IPS-NIHi11 (cell line): Measurements from ENCODE around the gene BPIFA1.

ENCODE experiments used
- DNase-seq: peaks from one replicate; pipeline ENCODE4 v3.0.0; 2012; ENCODE audit warnings: mixed read lengths, low spot score

BPIFA1 gene

DNA sequence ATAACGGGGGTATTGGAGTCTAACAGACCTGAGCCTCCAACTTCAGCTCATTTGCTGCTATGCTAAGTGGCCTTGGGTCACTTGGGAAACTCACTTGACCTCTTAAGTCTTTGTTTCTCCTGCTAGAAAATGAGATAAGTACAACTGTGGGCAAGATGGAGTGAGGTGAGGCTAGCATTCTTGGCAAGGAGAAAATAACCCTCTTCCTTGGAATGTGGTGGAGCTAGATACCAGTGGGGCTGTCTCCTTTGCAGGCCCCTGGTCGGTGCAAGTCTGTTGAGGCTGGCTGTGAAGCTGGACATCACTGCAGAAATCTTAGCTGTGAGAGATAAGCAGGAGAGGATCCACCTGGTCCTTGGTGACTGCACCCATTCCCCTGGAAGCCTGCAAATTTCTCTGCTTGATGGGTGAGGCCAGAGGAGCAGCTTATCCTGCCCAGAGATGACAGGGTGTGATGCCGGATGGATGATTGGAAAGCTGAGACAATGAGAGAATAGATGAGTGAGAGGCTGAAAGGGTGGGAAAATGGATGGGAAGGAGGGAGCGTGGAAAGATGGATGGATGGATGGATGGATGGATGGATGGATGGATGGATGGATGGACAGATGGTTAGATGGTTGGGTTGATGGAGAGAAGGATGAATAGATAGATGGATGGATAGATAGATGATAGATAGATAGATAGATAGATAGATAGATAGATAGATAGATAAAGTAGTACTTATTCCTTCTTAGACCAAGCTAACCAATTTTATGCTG is 4.4 kb downstream of the BPIFA1 start:
- DNase-seq = no peak

DNA sequence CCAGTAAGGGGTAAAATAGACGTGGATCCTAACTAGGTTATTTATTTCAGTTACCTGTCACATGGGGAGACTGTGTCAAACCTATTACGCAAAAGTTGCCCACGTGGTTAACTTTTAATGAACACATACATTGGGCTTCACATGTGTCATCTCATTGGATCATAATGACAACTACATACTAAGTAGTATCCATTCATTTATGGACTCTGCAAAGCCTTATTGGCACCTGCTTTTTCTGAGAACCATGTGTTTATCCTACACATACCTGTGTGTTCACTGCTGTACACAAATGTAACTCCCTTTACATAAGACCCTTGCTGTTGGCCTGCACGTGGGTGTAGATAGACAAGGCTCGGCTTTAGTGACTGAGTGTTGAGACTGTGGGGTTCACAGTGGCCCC is 5.1 kb downstream of the BPIFA1 start:
- no peak for DNase-seq

DNA sequence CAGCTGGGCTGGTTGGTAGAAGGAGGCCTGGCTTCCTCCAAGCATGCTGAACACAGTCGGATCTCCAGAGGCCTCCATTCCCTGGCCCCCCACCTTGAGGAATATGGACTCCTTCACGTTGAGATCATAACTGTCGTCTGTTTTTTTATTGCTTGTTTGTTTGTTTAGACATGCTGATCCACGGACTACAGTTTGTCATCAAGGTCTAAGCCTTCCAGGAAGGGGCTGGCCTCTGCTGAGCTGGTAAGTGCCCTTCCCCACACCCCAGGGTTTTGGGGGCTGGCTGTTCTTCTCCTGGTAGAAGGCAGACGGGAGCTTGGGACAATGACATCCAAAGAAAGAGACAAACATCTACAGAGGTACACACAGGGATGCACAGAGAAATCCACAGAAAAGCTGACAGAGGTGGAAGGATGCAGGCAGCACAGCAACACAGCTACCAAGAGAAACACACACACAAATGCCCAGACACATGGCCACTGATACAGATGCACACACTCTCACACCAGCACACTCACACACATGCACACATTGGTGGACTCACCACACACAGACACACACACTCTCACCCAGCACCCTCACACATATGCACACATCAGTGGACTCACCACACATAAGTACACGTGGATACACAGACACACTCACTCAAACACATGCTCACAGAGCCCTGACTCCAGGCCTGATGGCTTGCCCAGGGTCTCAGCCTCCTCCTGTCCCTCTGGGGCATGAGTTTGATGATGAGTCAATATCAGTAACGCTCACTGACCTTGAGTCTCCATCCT is 6.7 kb downstream of the BPIFA1 start:
- DNase-seq = no peak

DNA sequence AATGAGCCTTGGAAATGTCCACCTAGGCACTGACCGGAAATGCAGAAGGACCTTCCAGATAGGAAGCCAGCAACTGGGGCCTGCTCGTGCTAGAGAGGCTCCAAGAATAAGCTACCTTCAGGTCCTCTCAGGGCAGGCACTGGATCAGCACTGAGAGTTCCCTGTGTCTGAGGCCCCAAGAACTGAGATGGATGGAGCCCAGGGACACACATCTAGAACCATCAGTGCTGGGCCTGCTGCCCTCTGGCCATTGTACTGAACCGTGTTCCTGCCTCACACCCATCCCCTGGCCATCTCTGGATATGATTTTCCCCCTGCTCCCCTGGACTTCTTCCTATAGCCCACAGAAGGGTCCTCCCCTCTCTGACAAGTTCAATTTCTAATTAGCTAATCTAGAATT is 10.3 kb downstream of the BPIFA1 start:
- no peak for DNase-seq

DNA sequence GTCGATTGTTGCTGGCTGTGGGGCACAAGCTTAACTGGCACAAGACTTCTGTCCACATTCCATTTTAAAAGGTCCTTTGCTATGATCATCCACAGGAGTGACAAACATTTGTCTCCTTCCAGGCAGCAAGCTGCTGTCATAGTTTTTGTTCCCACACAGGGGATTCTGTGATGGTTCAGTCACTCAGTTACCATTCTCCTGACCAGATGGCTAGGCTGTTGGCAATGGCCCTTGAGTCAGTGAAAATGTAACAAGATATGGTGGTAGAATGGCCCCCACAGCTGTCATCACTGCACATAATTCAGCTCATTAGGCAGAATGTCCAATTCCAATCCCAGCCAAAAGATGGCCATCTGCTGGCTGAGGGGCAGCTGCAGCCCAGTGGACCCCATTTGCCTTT is 13.7 kb downstream of the BPIFA1 start:
- DNase-seq = no peak

DNA sequence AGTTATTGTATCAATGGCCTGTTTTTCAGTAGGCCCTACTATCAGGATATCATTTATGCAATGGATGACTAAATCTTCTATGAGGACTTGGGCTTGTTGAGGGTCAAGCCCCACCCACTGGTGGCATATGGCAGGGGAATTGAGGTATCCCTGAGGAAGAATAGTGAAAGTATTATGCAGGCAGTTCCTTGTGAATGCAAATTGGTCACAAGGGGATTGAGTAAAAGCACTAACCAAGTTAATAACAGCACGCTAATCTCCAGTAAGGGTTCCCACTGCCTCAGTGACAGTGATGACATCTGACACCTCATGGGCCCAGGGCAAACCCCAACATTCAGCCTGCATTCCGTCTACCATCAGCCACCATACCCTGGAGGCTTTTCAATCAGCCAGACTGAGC is 14.9 kb downstream of the BPIFA1 start:
- DNase-seq = no peak

DNA sequence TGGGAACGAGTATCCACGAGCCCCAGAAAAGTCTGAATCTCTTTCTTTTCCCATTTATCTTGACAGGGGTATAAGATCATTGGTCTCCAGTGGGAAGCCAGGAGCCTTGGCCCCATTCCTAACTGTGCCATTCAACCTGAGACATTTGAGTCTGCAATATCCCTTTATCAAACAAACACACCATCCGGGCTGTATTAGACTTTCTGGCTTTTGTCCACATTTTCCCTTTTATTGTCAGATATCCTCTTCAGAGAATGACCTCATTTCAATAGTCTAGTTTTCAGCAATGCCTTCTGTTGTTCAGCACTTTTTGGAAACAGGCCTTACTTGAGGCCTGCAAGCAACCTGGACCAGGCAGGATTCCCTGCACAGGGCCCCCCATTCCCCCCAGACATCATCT is 15.7 kb downstream of the BPIFA1 start:
- no peak for DNase-seq

DNA sequence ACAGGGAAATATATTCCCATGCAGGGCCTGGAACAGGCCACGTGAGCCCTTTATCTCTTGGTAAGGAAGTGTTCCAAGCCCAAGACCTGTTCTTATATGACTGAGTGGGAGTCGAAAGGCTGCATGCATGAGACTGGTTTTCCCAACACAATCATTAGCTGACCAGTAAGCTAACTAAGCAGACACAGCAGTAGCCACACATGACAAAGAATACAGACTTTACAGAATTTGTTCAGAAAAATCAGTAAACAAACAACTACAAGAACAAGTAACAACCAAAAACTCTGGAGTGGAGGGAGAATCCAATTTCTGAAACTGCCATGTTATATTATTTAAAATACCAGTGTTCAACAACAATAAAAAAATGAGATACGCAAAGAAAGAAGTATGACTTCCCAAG is 16.7 kb downstream of the BPIFA1 start:
- DNase-seq = no peak

DNA sequence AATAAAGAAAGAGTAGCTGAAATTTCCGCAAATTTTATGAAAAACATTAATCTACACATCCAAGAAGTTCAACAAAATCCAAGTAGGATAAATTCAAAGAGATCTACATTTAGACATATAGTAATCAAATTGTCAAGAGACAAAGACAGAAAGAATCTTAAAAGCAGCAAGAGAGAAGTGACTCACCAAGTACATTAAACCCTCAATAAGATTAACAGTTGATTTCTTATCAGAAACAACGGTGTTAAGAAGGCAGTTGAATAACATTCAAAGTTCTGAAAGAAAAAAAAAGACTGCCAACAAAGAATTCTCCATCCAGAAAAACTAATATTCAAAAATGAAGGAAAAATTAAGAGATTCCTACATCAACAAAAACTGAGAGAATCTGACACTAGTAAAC is 19.2 kb downstream of the BPIFA1 start:
- DNase-seq = no peak

DNA sequence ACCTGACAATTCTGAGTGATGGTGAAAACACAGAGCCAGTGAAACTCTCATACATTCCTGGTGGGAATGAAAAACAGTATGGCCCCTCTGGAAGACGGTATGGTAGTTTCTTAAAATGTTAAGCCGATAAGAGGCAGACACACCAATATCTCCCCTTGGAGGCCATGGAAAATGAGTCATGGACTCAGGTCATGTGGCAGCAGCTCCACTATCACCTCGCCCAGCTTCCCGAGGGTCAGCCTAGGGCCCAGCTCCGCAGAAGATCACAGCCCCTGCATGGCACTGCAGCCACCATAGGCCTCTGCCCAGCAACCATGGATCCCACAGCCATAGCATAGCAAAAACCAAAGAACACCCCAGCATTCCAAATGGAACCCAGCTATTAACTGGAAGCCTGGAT is 21.4 kb downstream of the BPIFA1 start:
- DNase-seq = no peak

DNA sequence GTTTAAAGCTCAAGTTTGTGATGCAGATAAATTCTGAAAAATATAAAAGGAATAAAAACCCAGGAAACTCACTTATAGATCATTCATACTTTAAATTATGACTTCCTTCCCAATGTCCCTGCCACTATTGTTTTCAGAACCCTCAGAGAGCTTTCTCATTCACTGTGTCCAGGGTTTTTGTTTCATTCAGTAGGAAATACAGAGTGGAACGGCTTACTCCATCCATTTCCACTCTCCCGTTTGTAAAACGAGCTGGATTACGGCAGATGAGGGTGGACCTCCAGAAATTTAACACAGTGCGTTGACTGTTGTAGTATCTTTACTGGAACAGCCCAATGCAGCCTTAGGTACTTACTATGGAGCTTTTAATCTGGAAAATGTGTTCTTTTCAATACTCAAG is 23.6 kb downstream of the BPIFA1 start:
- no peak for DNase-seq

DNA sequence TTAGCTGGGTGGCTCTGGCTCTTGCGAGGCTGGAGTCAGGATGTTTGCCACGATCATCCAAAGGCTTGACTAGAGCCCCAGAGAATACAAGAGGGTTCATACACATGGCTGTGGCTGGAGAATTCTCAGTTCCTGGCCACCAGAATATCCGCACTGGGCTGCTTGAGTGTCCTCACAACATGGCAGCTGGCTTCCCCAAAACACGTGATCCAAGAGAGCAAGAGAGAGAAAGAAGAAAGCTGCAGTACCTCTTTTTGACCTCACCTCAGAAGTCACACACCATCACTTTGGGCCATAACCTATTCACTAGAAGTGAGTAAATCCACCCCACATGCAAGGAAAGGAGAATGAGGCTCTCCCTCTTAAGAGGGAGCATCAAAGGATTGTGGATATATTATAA is 25.7 kb downstream of the BPIFA1 start:
- no peak for DNase-seq

DNA sequence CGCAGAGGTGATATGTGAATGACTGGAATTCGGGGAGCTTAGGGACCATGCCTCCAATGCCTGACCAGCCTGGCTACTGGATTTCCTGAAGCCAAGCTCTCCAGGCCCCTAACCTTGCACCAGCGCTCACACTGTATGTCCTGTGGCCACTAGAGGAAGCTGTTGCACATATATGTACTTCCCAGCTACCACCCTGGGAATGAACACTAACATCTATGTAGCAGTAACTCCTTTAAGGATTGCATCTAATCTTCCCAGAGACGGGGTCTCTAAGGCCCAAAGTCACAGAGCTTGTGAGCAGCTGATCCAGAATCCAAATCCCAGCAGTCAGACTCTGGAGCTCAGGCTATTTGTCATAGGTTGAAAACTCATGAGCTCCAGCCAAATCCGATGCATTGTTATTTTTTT is 26.9 kb downstream of the BPIFA1 start:
- peak; percentile 71 for DNase-seq

DNA sequence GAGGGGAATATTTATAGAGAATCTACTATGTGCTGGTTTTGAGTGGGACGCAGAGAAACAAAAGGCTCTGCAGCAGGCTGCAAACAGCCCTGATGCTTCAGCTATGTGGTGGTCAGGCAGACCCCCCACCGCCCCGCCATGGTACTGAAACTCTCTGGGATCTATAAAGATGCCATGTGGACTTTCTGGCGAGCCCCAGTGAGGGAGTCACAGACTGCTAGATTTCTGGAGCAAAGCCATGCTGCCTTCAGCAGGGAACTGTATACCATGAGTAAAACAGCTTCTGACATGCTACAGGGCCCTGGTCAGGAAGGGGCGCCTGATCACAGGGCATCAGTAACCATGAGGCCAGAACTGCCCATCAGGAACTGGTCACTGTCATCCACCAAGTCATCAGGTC is 28.0 kb downstream of the BPIFA1 start:
- no peak for DNase-seq

DNA sequence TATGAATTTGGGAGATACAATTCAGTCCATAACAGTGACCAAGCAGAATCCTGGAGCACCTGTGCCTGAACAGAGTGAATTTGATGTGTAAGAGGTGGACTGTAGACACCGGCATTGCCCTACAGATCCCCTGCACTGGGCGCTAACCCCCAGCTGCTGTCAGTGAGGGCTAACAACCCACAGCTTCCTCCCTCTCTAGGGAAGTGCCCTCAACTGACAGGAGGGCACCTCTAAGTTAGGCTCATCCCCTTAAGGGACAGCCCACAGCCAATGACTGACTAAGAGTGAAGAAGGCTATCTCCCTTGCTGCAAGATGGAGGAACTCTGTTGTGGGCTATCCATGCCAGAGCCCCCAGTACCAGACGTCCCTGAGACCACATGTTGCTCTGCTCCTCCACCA is 31.9 kb downstream of the BPIFA1 start:
- DNase-seq = no peak

DNA sequence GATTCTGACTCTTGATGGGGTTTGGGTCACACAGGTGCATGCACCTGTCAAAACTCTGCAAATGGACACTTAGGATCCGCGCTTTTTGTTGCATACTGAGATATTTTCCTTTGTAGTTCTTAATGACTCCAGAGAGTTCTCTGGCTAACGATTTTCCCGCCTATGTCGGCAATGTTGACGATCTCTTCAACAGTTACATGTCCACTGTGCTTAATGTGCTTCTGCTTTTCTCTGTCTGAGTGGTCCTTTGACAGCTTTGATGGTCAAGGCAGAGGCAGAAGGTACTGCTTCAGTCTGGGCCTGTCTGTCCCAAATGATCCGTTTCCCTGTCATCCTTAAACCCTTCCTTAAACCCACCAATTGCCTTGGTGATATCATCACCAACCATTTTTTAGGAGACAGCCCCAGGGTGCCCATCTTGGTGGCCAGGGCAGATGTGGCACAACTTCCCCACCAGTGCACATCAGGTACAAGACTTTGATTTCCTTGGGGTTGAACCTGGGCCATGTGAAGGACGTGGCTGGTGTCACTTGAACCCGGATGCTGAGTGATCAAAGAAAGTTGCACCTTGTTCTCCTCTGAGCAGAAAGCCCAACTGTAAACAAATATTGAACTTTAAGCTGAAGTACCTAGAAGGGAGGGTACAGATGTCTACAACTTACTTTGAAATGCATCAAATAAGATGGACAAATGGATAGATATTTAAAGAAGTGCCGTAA is 36.5 kb downstream of the BPIFA1 start:
- no peak for DNase-seq

DNA sequence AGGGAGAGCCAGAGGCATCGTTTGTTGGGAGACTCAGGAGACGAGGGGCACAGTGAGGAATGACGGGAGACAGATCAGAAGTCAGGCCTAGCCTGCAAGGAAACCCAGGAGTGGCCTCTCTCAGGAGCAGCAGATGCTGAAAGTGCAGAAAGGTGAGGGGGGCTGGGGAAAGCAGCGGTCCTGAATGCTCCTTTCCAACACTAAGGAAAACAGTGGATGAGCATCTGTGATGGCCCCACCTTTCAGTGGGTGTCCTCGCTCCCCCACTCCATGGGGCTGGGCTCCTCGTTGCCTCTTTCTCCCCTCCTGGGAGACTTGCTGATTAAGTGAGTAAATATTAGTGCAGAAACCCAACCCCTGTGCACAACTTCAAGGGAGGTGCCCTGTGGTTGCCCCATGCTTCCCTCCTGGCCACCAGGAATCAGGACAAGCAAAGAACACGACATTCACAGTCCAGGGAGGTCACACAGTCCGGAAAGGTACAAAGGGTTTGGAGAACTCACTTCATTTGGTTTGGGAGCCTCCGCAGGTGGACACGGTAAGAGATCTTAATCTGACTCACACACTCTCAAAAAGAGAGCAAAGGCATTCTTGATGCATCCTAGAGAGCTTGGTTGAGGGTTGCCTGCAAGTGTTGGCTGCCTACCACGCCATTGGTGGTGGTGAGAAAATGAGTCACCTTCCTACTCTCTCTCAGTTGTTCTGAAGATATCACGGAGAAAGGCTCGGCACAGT is 37.5 kb downstream of the BPIFA1 start:
- no peak for DNase-seq

DNA sequence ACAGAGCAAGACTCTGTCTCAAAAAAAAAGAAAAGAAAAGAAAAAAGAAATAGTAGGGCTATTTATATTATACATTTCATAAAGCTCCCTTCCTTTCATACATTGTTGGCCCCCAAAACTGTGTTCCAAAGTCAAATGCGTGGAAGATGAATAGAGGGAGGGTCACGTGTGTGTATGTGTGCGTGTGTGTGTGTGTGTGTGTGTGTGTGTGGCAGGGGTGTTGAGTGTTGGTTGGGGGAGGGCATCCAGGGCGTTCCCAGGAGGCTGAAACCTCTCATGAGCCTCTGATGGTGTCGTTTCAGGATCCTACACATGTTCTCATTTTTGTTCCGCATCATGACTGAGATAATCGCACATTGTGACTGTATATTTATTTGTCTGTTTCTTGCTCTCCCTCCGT is 39.4 kb downstream of the BPIFA1 start:
- DNase-seq = no peak

DNA sequence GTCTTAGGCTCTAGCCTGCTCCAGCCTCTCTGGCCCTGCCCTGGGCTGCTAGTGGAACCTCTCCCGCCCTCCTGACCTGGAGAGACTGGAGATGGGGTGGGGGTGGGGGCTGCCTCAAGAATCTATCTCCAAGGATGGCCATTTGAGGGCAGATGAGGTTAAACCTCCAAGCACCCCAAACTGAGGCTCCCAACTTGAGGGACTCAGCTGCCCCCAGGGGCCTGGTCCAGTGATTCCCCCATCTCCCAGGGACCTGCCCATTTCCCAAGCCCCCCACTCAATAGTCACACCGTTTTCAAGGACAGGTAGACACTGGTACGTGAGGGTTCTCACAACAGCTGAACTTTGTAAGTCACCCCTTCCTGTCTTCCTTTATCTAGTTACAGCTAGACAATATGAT is 40.1 kb downstream of the BPIFA1 start:
- DNase-seq = no peak

DNA sequence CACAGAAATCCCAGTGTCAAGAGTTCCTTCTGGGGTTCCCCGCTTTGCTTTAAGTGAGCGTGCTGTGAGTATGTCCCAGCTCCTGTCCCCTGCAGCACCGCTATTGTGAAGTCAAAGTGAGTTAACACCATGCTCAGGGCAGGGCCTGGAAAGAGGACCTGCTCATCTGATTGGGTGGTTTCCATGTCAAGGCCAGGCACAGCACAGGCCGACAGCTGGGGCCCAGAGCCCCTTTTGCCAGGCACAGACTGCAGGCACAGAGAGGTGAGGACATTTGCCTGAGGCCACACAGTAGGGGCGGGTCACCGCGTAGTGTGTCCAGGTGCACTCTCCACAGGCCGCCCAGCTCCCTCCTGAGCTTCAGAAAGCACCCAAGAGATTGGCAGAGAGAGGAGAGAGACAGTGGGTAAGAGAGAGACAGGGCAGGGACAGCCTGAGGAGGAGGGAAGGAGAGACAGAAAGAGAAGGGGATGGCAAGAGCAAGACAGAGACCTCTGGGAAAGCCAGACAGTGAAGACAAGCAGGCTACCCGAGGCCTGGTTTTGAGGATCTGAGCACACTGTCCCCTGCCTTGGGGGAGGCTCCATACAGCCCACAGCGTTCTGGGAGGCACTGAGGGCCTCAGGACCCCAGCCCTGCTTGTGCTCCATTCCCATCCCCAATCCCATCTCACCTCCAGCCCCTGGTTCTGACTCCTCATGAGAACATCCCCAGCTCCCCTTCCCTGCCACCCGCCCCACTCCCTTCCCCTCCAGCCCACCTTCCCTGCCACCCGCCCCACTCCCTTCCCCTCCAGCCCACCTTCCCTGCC is 40.7 kb downstream of the BPIFA1 start:
- DNase-seq = no peak
